Measurements from ENCODE around the gene KAZN.

The KAZN gene

DNA sequence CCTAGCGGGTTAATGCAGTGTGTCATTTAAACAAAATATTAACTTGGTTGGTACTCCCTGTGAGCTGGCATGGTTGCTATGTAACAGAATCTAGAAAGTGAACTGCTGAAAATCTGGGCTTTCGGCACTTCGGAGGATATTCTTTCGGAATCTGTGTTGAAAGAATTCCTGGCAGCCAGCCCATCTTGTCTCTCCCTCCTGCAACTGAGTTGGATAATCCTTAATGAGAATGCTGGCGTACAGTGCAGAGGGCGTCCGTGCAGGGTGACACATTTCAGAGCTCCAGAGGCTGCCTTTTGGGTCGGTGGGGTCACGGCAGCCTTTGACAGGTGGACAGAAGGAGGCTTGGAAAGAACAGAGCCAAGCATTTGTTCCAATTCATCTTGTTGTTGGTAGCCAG is 3.7 kb downstream of the KAZN start:
- peaks cover 2 to 18% of the 10 kb centered on the region in 2 experiments for H3K4me1 ChIP-seq (ENCODE audit: control insufficient read depth in 1 of 2, insufficient read depth in 2 of 2, low read length in 2 of 2)
- no peak overlapping the region for H3K4me3 ChIP-seq (ENCODE audit: low read depth, low read length)
- no peaks in the 10 kb centered on the region for H3K27me3 ChIP-seq (ENCODE audit: insufficient read depth, low read length)
- H2BK120ac ChIP-seq (ENCODE audit: insufficient read depth, low read length, poor library complexity), result no peak overlapping the region
- no peak overlapping the region for H2AFZ ChIP-seq (ENCODE audit: insufficient read depth, low read length, poor library complexity)
- no peak overlapping the region for H2AK5ac ChIP-seq (ENCODE audit: low read length)
- DNase-seq, result peak in 1 of 2 donors; percentile 50
- no CpG with 5 or more reads among the region's 9 CpGs for WGBS (ENCODE audit: extremely low coverage, insufficient coverage, insufficient read length)
- no peaks in the 10 kb centered on the region for H3K36me3 ChIP-seq (ENCODE audit: control insufficient read depth in 1 of 2, insufficient read depth in 2 of 2, low read length in 2 of 2)
- peaks cover 19% of the 10 kb centered on the region for H3K79me1 ChIP-seq (ENCODE audit: low read length)
- H3K18ac ChIP-seq (ENCODE audit: low read length), result no peak overlapping the region
- H4K8ac ChIP-seq (ENCODE audit: low read depth, low read length), result no peak overlapping the region
- peaks cover 12% of the 10 kb centered on the region for H3K79me2 ChIP-seq (ENCODE audit: control insufficient read depth, insufficient read depth, low read length, poor library complexity)
- H2BK12ac ChIP-seq (ENCODE audit: low read length), result no peak overlapping the region
- H4K91ac ChIP-seq (ENCODE audit: low read depth, low read length), result no peak overlapping the region
- no peak overlapping the region for H3K27ac ChIP-seq (ENCODE audit: low read depth, low read length)
- no peak overlapping the region for H4K12ac ChIP-seq (ENCODE audit: low read depth, low read length)
- no peak overlapping the region for H3K4me2 ChIP-seq (ENCODE audit: low read length)
- no peak overlapping the region for H2BK5ac ChIP-seq (ENCODE audit: low read depth, low read length, poor library complexity)
- H3K4ac ChIP-seq (ENCODE audit: low read depth, low read length), result no peak overlapping the region
- no peak overlapping the region for H3K9ac ChIP-seq (ENCODE audit: low read length)
- no peaks in the 10 kb centered on the region for H3K9me3 ChIP-seq (ENCODE audit: insufficient read depth, low read depth, low read length)
- H3K14ac ChIP-seq (ENCODE audit: low read length), result no peak overlapping the region
- no peak overlapping the region for H3K23ac ChIP-seq (ENCODE audit: low read length)

GRCh38 chr1:14603645-14604044 is 5.2 kb downstream of the KAZN start:
- H2AFZ ChIP-seq (ENCODE audit: insufficient read depth, low read length, poor library complexity), result no peak overlapping the region
- no peak overlapping the region for H3K4ac ChIP-seq (ENCODE audit: low read depth, low read length)
- H4K12ac ChIP-seq (ENCODE audit: low read depth, low read length), result no peak overlapping the region
- no peaks in the 10 kb centered on the region for H3K36me3 ChIP-seq (ENCODE audit: control insufficient read depth in 1 of 2, insufficient read depth in 2 of 2, low read length in 2 of 2)
- no peak overlapping the region for H3K14ac ChIP-seq (ENCODE audit: low read length)
- H2AK5ac ChIP-seq (ENCODE audit: low read length), result no peak overlapping the region
- H3K4me1 ChIP-seq (ENCODE audit: control insufficient read depth in 1 of 2, insufficient read depth in 2 of 2, low read length in 2 of 2), result peaks cover 2 to 10% of the 10 kb centered on the region in 2 experiments
- no peaks in the 10 kb centered on the region for H3K9me3 ChIP-seq (ENCODE audit: insufficient read depth, low read depth, low read length)
- no peak for DNase-seq
- H3K23ac ChIP-seq (ENCODE audit: low read length), result no peak overlapping the region
- peaks cover 7% of the 10 kb centered on the region for H3K79me2 ChIP-seq (ENCODE audit: control insufficient read depth, insufficient read depth, low read length, poor library complexity)
- no peak overlapping the region for H3K4me2 ChIP-seq (ENCODE audit: low read length)
- no peak overlapping the region for H4K91ac ChIP-seq (ENCODE audit: low read depth, low read length)
- no peaks in the 10 kb centered on the region for H3K27me3 ChIP-seq (ENCODE audit: insufficient read depth, low read length)
- no CpG with 5 or more reads among the region's 2 CpGs for WGBS (ENCODE audit: extremely low coverage, insufficient coverage, insufficient read length)
- H3K79me1 ChIP-seq (ENCODE audit: low read length), result peaks cover 9% of the 10 kb centered on the region
- no peak overlapping the region for H2BK120ac ChIP-seq (ENCODE audit: insufficient read depth, low read length, poor library complexity)
- no peak overlapping the region for H3K27ac ChIP-seq (ENCODE audit: low read depth, low read length)
- no peak overlapping the region for H3K18ac ChIP-seq (ENCODE audit: low read length)
- H3K4me3 ChIP-seq (ENCODE audit: low read depth, low read length), result no peak overlapping the region
- no peak overlapping the region for H2BK12ac ChIP-seq (ENCODE audit: low read length)
- no peak overlapping the region for H2BK5ac ChIP-seq (ENCODE audit: low read depth, low read length, poor library complexity)
- H3K9ac ChIP-seq (ENCODE audit: low read length), result no peak overlapping the region
- no peak overlapping the region for H4K8ac ChIP-seq (ENCODE audit: low read depth, low read length)

- Histone ChIP-seq H3K4me1 (ENCODE audit: control insufficient read depth in 1 of 2, insufficient read depth in 2 of 2, low read length in 2 of 2) (peaks cover 2 to 7% of the 10 kb centered on the region in 2 experiments), H2BK5ac (ENCODE audit: low read depth, low read length, poor library complexity) (no peak overlapping the region), H3K9me3 (ENCODE audit: insufficient read depth, low read depth, low read length) (no peaks in the 10 kb centered on the region), H3K27ac (ENCODE audit: low read depth, low read length) (no peak overlapping the region), H2BK12ac (ENCODE audit: low read length) (no peak overlapping the region), H2AK5ac (ENCODE audit: low read length) (no peak overlapping the region), H3K9ac (ENCODE audit: low read length) (no peak overlapping the region), H3K27me3 (ENCODE audit: insufficient read depth, low read length) (no peaks in the 10 kb centered on the region), H3K4me2 (ENCODE audit: low read length) (no peak overlapping the region), H3K23ac (ENCODE audit: low read length) (no peak overlapping the region), H3K14ac (ENCODE audit: low read length) (no peak overlapping the region), H2BK120ac (ENCODE audit: insufficient read depth, low read length, poor library complexity) (no peak overlapping the region), H4K91ac (ENCODE audit: low read depth, low read length) (no peak overlapping the region), H3K36me3 (ENCODE audit: control insufficient read depth in 1 of 2, insufficient read depth in 2 of 2, low read length in 2 of 2) (no peaks in the 10 kb centered on the region), H3K18ac (ENCODE audit: low read length) (no peak overlapping the region), H4K8ac (ENCODE audit: low read depth, low read length) (no peak overlapping the region), H3K4ac (ENCODE audit: low read depth, low read length) (no peak overlapping the region), H3K79me2 (ENCODE audit: control insufficient read depth, insufficient read depth, low read length, poor library complexity) (no peaks in the 10 kb centered on the region), H4K12ac (ENCODE audit: low read depth, low read length) (no peak overlapping the region), H3K79me1 (ENCODE audit: low read length) (peaks cover 1% of the 10 kb centered on the region), H2AFZ (ENCODE audit: insufficient read depth, low read length, poor library complexity) (no peak overlapping the region), H3K4me3 (ENCODE audit: low read depth, low read length) (no peak overlapping the region)
- no peak for DNase-seq
- no CpG with 5 or more reads among the region's 5 CpGs for WGBS (ENCODE audit: extremely low coverage, insufficient coverage, insufficient read length)
These were observed 5.9 kb downstream of the KAZN start for GRCh38 chr1:14604414-14604813.

DNA sequence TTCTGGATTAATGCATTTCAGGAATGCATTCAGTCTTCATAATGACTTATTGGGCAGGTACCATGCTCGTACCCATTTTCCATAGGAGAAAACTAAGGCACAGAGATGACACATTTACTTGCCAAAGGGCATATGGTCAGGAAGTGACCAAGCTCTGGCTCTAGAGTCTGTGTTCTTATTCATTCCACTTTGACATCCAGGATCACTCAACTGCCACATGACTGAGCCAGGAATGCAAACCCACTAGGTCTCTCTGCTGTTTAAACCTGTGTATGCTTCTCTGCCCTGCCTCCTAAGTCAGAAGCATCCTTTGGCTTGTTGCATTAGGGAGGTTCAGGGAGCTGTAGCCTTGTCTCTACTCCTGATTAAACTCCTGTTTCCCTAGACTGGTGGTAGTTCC is 7.5 kb downstream of the KAZN start:
- H3K4ac ChIP-seq (ENCODE audit: low read depth, low read length), result no peak overlapping the region
- no peak overlapping the region for H2AK5ac ChIP-seq (ENCODE audit: low read length)
- H3K18ac ChIP-seq (ENCODE audit: low read length), result no peak overlapping the region
- no peak overlapping the region for H3K9ac ChIP-seq (ENCODE audit: low read length)
- H3K9me3 ChIP-seq (ENCODE audit: insufficient read depth, low read depth, low read length), result no peaks in the 10 kb centered on the region
- H2BK12ac ChIP-seq (ENCODE audit: low read length), result no peak overlapping the region
- H2BK120ac ChIP-seq (ENCODE audit: insufficient read depth, low read length, poor library complexity), result no peak overlapping the region
- no peaks in the 10 kb centered on the region for H3K36me3 ChIP-seq (ENCODE audit: control insufficient read depth in 1 of 2, insufficient read depth in 2 of 2, low read length in 2 of 2)
- H3K79me2 ChIP-seq (ENCODE audit: control insufficient read depth, insufficient read depth, low read length, poor library complexity), result no peaks in the 10 kb centered on the region
- H3K27ac ChIP-seq (ENCODE audit: low read depth, low read length), result no peak overlapping the region
- no peak overlapping the region for H4K8ac ChIP-seq (ENCODE audit: low read depth, low read length)
- H4K91ac ChIP-seq (ENCODE audit: low read depth, low read length), result no peak overlapping the region
- no peak overlapping the region for H2BK5ac ChIP-seq (ENCODE audit: low read depth, low read length, poor library complexity)
- H2AFZ ChIP-seq (ENCODE audit: insufficient read depth, low read length, poor library complexity), result no peak overlapping the region
- H4K12ac ChIP-seq (ENCODE audit: low read depth, low read length), result no peak overlapping the region
- peaks cover 0 to 2% of the 10 kb centered on the region in 2 experiments for H3K4me1 ChIP-seq (ENCODE audit: control insufficient read depth in 1 of 2, insufficient read depth in 2 of 2, low read length in 2 of 2)
- H3K4me2 ChIP-seq (ENCODE audit: low read length), result no peak overlapping the region
- no peak overlapping the region for H3K14ac ChIP-seq (ENCODE audit: low read length)
- H3K4me3 ChIP-seq (ENCODE audit: low read depth, low read length), result no peak overlapping the region
- no CpG with 5 or more reads among the region's 1 CpG for WGBS (ENCODE audit: extremely low coverage, insufficient coverage, insufficient read length)
- no peak for DNase-seq
- no peaks in the 10 kb centered on the region for H3K27me3 ChIP-seq (ENCODE audit: insufficient read depth, low read length)
- no peaks in the 10 kb centered on the region for H3K79me1 ChIP-seq (ENCODE audit: low read length)
- no peak overlapping the region for H3K23ac ChIP-seq (ENCODE audit: low read length)
